Upper lobe of left lung (tissue), 4 donors: Measurements from ENCODE around the gene ERF.

Experiments used
- EP300 ChIP-seq, 4 donors: sonication (generic); formaldehyde crosslinking; IDR thresholded peaks; one replicate each; pipeline ENCODE4 v1.5.1; 2017; ENCODE audit warnings: antibody characterized with exemption in 4 of 4, control low read depth in 2 of 4
- POLR2A ChIP-seq, 4 donors: fragments of 450-650 bp; IDR thresholded peaks; one replicate each; pipeline ENCODE4 v1.5.1; 2016 to 2017; ENCODE audit warnings: antibody characterized with exemption in 4 of 4, mild to moderate bottlenecking in 2 of 4
- POLR2AphosphoS5 ChIP-seq, 2 donors: sonication (generic); formaldehyde crosslinking; IDR thresholded peaks; one replicate each; pipeline ENCODE4 v1.5.1; 2017; ENCODE audit warnings: antibody characterized with exemption in 2 of 2
- TF ChIP-seq, protein P1 (sequence below), 6 experiments: fragments of 450-650 bp in 4 of 6; fragments of 200-600 bp in 2 of 6; sonication (generic) in 2 of 6; IDR thresholded peaks; one replicate each; pipeline ENCODE4 v1.5.1; 2016 to 2019; ENCODE audit warnings: antibody characterized with exemption in 6 of 6

DNA sequence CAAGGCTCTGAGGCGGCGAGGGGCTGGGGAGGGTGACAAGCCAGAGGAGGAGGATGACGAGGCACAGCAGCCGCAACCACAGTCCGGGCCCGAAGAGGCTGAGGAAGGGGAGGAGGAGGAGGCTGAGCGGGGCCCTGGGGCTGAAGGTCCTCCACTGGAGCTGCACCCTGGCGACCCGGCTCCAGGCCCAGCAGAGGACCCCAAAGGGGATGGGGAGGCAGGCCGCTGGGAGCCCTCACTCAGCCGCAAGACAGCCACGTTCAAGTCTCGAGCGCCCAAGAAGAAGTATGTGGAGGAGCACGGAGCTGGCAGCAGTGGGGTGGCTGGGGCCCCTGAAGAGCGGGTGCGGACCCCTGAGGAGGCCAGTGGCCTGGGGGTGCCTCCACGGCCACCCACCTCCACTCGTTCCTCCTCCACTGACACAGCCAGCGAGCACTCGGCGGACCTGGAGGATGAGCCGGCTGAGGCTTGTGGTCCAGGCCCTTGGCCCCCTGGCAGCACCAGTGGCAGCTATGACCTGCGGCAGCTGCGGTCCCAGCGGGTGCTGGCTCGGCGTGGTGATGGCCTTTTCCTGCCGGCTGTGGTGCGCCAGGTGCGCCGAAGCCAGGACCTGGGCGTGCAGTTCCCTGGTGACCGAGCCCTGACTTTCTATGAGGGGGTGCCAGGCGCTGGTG is 17.1 kb upstream of the ERF start:
- TF ChIP-seq POLR2AphosphoS5 (IDR thresholded peaks at IDR 0.05) (no peak), POLR2A (IDR thresholded peaks at IDR 0.05) (no peak), EP300 (IDR thresholded peaks at IDR 0.05) (no peak)
- TF ChIP-seq, protein P1, sequence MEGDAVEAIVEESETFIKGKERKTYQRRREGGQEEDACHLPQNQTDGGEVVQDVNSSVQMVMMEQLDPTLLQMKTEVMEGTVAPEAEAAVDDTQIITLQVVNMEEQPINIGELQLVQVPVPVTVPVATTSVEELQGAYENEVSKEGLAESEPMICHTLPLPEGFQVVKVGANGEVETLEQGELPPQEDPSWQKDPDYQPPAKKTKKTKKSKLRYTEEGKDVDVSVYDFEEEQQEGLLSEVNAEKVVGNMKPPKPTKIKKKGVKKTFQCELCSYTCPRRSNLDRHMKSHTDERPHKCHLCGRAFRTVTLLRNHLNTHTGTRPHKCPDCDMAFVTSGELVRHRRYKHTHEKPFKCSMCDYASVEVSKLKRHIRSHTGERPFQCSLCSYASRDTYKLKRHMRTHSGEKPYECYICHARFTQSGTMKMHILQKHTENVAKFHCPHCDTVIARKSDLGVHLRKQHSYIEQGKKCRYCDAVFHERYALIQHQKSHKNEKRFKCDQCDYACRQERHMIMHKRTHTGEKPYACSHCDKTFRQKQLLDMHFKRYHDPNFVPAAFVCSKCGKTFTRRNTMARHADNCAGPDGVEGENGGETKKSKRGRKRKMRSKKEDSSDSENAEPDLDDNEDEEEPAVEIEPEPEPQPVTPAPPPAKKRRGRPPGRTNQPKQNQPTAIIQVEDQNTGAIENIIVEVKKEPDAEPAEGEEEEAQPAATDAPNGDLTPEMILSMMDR (IDR thresholded peaks at IDR 0.05), result no peak
